Bronchial epithelial cell (primary cell): ENCODE measurements around the gene CNPY4. TPM values are rescaled to one million over a fixed set of nuclear protein-coding genes. Genes with fewer than 3 reads are reported as not detected.
A peak's percentile ranks its signal among the peaks of the same experiment; 100 is the strongest.

Experiments used
- DNase-seq: peaks from one replicate; pipeline ENCODE4 v3.0.0-alpha.2; 2010; ENCODE audit warnings: low read depth
- FAIRE-seq: peaks from 2 replicates; lab custom pipeline; 2011; peaks lifted over from hg19 to GRCh38; lab: Jason Lieb, UNC
- H3K27me3 ChIP-seq: 2 replicates; pipeline ENCODE4 v1.5.1; 2011; ENCODE audit warnings: low read length; ENCODE audit not compliant: control insufficient read depth, insufficient read depth
- H3K36me3 ChIP-seq: 2 replicates; pipeline ENCODE4 v1.5.1; 2011; ENCODE audit warnings: low read length; ENCODE audit not compliant: control insufficient read depth, insufficient read depth
- H3K4me3 ChIP-seq: 2 replicates; pipeline ENCODE4 v1.5.1; 2011; ENCODE audit warnings: mild to moderate bottlenecking, low read depth, low read length, control low read depth
- CTCF ChIP-seq: IDR thresholded peaks from 2 replicates; pipeline ENCODE4 v1.5.1; 2011; ENCODE audit warnings: mild to moderate bottlenecking, moderate library complexity, low read length, control low read depth, inconsistent platforms; ENCODE audit not compliant: insufficient read depth, severe bottlenecking
- total RNA-seq: library from RNA; depleted of rRNA; stranded (reverse); fragments of >200 nt; gene quantifications from 2 replicates; pipeline ENCODE4 v1.2.1, GENCODE V29; 2014

Gene CNPY4
- total RNA-seq = 2.4 and 2.9 TPM in 2 replicates

GRCh38 chr7:100119072-100119969 is at the start of gene CNPY4, which contains the start of gene TAF6:
Gene CNPY4, plus strand, starts transcription at chr7:100119634. Its CDS starts 111 bp downstream, at chr7:100119745.
Gene TAF6, minus strand, starts transcription at chr7:100119358. Its CDS starts 5,149 bp downstream, at chr7:100114209.
- Histone ChIP-seq H3K27me3 (no peaks in the 10 kb centered on the region), H3K36me3 (no peaks in the 10 kb centered on the region), H3K4me3 (peak within 1 kb of the TSS; percentile 61)
- peak; percentile 5 for TF ChIP-seq CTCF
- FAIRE-seq = no peak
- DNase-seq = peak; percentile 89

- no peak for FAIRE-seq
- TF ChIP-seq CTCF = no peak
- Histone ChIP-seq H3K27me3 (no peaks in the 10 kb centered on the region), H3K4me3 (no peak overlapping the region), H3K36me3 (peaks cover 34% of the 10 kb centered on the region)
- no peak for DNase-seq
Measured at GRCh38 chr7:100069991-100070390, 49.4 kb upstream of the CNPY4 start.

GRCh38 chr7:100071018-100071723 is 48.3 kb upstream of the CNPY4 start:
- H3K4me3 ChIP-seq = no peak overlapping the region
- no peak for FAIRE-seq
- peaks cover 40% of the 10 kb centered on the region for H3K36me3 ChIP-seq
- no peak for TF ChIP-seq CTCF
- no peaks in the 10 kb centered on the region for H3K27me3 ChIP-seq
- DNase-seq = no peak

GRCh38 chr7:100072462-100072861 is 47.0 kb upstream of the CNPY4 start:
- peaks cover 42% of the 10 kb centered on the region for H3K36me3 ChIP-seq
- no peak for DNase-seq
- H3K27me3 ChIP-seq = no peaks in the 10 kb centered on the region
- FAIRE-seq = no peak
- TF ChIP-seq CTCF = no peak
- H3K4me3 ChIP-seq = no peak overlapping the region

GRCh38 chr7:100074841-100075240 is 44.6 kb upstream of the CNPY4 start:
- H3K27me3 ChIP-seq = no peaks in the 10 kb centered on the region
- H3K4me3 ChIP-seq = no peak overlapping the region
- peaks cover 48% of the 10 kb centered on the region for H3K36me3 ChIP-seq
- no peak for DNase-seq
- TF ChIP-seq CTCF = no peak
- FAIRE-seq = no peak
